K562 (cell line): ENCODE results near the gene SLC25A14. TPM values are rescaled to one million over a fixed set of nuclear protein-coding genes. Genes with fewer than 3 reads are reported as not detected.

Source experiments
- STAG1 ChIP-seq: sonication (generic); formaldehyde crosslinking; IDR thresholded peaks from 2 replicates; pipeline ENCODE4 v1.5.0; 2020; ENCODE audit warnings: missing genetic modification reagents, borderline replicate concordance
- polyA plus RNA-seq, 8 experiments: library from polyadenylated mRNA; depleted of rRNA in 4 of 8; stranded (reverse) in 5 of 8; unstranded in 3 of 8; fragments of >200 nt; fragmentation: Nextera tagmentation in 2 of 8; fragmentation: Illumina TruSeq in 1 of 8; extraction: Ambion mirVana in 2 of 8; extraction: Trizol in 1 of 8; gene quantifications; 2 replicates each; pipeline versions ENCODE4 v1.2.1 to v1.2.3, GENCODE V29; 2011 to 2014; ENCODE audit warnings: inconsistent platforms in 1 of 8, missing spikeins in 1 of 8
- total RNA-seq, 7 experiments: library from RNA; depleted of rRNA in 6 of 7; stranded (reverse); fragments of >200 nt in 6 of 7; fragmentation: Illumina TruSeq in 2 of 7; extraction: Trizol in 2 of 7; gene quantifications; 2 replicates each; pipeline versions ENCODE4 v1.2.1 to v1.2.3, GENCODE V29; 2011 to 2021; ENCODE audit warnings: low replicate concordance in 1 of 7
- TF ChIP-seq, protein P1 (sequence below), 2 experiments: fragments of 450-650 bp; formaldehyde crosslinking in 1 of 2; IDR thresholded peaks; 2 replicates each; pipeline versions ENCODE4 v1.4.0 to v1.6.1; 2014 to 2020; ENCODE audit warnings: mild to moderate bottlenecking in 2 of 2, borderline replicate concordance in 1 of 2, low read depth in 1 of 2

The SLC25A14 gene
- total and polyA plus RNA-seq, 9 of the 15 experiments (the other 6 are each of a cell fraction or from before 2014, with no cell fraction given): 9.5 to 33.3 (median 15.8) TPM

DNA sequence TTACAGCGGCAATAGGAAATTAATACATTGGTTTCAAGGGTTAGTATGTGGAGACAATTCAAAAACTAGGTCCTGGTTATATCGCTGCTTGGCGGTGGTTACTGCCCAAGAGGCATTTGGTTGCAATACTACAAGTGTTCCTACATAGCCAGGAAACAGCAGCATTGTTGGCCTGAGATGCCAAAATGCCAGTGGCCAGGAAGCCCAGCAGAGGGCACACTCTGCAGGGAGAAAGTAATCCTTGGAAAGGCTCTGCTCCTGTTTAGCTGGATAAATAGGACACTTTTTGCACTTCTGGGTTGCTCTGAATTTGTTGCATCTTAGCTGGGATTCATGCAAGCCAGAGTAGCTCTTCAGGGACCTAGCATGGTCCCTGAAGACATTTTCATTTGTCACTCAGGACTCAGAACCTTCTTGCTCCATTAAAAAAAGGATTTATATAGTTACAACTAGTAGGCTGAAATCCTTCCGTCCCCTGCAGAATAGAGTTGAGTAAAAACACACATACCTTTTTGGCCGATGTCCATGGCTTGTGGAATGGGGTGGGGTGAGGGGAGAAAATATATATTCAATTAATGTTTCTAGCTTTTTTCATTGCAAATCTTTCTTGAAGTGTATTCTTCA, 53.8 kb downstream of the SLC25A14 start (continued):
- TF ChIP-seq, protein P1, sequence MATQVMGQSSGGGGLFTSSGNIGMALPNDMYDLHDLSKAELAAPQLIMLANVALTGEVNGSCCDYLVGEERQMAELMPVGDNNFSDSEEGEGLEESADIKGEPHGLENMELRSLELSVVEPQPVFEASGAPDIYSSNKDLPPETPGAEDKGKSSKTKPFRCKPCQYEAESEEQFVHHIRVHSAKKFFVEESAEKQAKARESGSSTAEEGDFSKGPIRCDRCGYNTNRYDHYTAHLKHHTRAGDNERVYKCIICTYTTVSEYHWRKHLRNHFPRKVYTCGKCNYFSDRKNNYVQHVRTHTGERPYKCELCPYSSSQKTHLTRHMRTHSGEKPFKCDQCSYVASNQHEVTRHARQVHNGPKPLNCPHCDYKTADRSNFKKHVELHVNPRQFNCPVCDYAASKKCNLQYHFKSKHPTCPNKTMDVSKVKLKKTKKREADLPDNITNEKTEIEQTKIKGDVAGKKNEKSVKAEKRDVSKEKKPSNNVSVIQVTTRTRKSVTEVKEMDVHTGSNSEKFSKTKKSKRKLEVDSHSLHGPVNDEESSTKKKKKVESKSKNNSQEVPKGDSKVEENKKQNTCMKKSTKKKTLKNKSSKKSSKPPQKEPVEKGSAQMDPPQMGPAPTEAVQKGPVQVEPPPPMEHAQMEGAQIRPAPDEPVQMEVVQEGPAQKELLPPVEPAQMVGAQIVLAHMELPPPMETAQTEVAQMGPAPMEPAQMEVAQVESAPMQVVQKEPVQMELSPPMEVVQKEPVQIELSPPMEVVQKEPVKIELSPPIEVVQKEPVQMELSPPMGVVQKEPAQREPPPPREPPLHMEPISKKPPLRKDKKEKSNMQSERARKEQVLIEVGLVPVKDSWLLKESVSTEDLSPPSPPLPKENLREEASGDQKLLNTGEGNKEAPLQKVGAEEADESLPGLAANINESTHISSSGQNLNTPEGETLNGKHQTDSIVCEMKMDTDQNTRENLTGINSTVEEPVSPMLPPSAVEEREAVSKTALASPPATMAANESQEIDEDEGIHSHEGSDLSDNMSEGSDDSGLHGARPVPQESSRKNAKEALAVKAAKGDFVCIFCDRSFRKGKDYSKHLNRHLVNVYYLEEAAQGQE (IDR thresholded peaks at IDR 0.05; ENCODE audit: borderline replicate concordance): peak; percentile 61; the same call in 1 of the 2 replicates
- TF ChIP-seq, protein P1 (CRISPR knock-in tag; IDR thresholded peaks at IDR 0.05; ENCODE audit: low read depth): no peak
- 0 out of 2 replicates have a peak, but pooled peaks have one; percentile 24 for TF ChIP-seq STAG1 (CRISPR knock-in tag)
